Heart left ventricle (tissue), 13 donors: ENCODE data around the gene SLC5A10.

Experiments
- CTCF ChIP-seq, 12 donors: fragments of 200-600 bp; sonication (generic) in 4 of 12; IDR thresholded peaks; one replicate each; pipeline versions ENCODE4 v1.5.0 to v1.8.0; 2018 to 2022; ENCODE audit warnings: antibody characterized with exemption in 12 of 12, mild to moderate bottlenecking in 5 of 12
- POLR2A ChIP-seq, 2 donors: fragments of 450-650 bp; IDR thresholded peaks; one replicate each; pipeline ENCODE4 v1.6.1; 2017; ENCODE audit warnings: antibody characterized with exemption in 2 of 2, mild to moderate bottlenecking in 2 of 2, moderate library complexity in 2 of 2
- donor health status: ischemic (EF 13 %, LVEDD 7.1; RV severe dilation, severe dysfunction).
- donor health status: DM: no; HTN: yes; CAD: no.
- donor health status: DM: no; HTN: no; CAD: no.
- donor health status: ischemic (EF 25% LVEDD 6.9; RV normal size, moderate dysfunction).
- donor health status: ischemic (EF 25% LVEDD 5.7; RV mildly dilated, moderate dysfunction).
- donor health status: ischemic (EF 35%, LVEDD 5.7; RV mildly dilated, moderate dysfunction).
- donor health status: nonischemic (EF 11% LVEDD 7.7; RV severe dilation, severe dysfunction).
- donor health status: DM: yes; HTN: yes; CAD: no.
- donor health status: PGD.
- donor health status: ischemic (EF 29% LVEDD 5.4; RV normal size, mild dysfunction).
- donor health status: nonischemic (EF 23%, LVEDD 6.1; RV moderate dilation, normal function).

DNA sequence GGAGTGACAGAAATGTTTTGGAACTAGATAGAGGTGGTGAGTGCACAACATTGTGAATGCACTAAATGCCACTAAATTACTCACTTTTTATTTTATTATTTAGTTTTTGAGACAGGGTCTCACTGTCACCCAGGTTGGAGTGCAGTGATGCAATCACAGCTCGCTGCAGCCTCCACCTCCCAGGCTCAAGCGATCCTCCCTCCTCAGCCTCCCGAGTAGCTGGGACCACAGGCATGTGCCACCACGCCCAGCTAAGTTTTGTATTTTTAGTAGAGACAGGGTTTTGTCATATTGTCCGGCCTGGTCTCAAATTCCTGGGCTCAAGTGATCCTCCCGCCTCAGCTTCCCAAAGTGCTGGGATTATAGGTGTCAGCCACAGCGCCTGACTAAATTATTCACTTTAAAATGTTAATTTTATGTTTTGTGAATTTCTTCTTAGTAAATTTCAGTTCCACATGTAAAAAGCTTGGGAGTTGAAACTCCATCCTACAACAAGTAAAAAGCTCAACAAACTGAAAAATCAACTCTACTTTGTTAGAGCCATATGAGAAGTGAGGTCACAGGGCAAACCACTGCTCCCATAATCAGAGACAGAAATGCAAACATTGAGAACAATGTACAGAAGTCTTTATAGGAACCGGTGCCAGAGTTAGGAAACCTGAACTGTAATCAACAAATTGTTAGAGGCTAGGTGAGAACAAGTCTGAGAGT, 13.8 kb upstream of the SLC5A10 start:
- TF ChIP-seq CTCF (IDR thresholded peaks at IDR 0.05) (no peak), POLR2A (IDR thresholded peaks at IDR 0.05) (no peak)
